ENCODE data around the gene GALNT2. TPM values are rescaled to one million over a fixed set of nuclear protein-coding genes. Genes with fewer than 3 reads are reported as not detected.

Gene GALNT2
- total RNA-seq, 2 donors from 2014 or later: 47.4 to 67.3 TPM

- Histone ChIP-seq H3K36me3 (no peaks in the 10 kb centered on the region), H3K9ac (ENCODE audit: low read depth in 2 of 2, low read length in 2 of 2) (no peak overlapping the region), H3K27ac (no peak overlapping the region), H3K27me3 (no peaks in the 10 kb centered on the region), H3K4me1 (peaks cover 12% of the 10 kb centered on the region), H3K4me3 (no peak overlapping the region), H3K9me3 (no peaks in the 10 kb centered on the region)
- TF ChIP-seq CTCF (IDR thresholded peaks at IDR 0.05): no peak
- DNase-seq: no peak
- intact Hi-C loops (cut with DNase I): no loop called here
Observed at GRCh38 chr1:230099465-230099864, 32.4 kb downstream of the GALNT2 start.

GRCh38 chr1:230100932-230101331, 33.9 kb downstream of the GALNT2 start:
- no peaks in the 10 kb centered on the region for H3K36me3 ChIP-seq
- TF ChIP-seq CTCF (IDR thresholded peaks at IDR 0.05): no peak
- no peaks in the 10 kb centered on the region for H3K27me3 ChIP-seq
- intact Hi-C loops (cut with DNase I): no loop called here
- H3K9me3 ChIP-seq: no peaks in the 10 kb centered on the region
- no peak overlapping the region for H3K9ac ChIP-seq (ENCODE audit: low read depth in 2 of 2, low read length in 2 of 2)
- DNase-seq: no peak
- H3K4me3 ChIP-seq: no peak overlapping the region
- peaks cover 25% of the 10 kb centered on the region for H3K4me1 ChIP-seq
- no peak overlapping the region for H3K27ac ChIP-seq

DNA sequence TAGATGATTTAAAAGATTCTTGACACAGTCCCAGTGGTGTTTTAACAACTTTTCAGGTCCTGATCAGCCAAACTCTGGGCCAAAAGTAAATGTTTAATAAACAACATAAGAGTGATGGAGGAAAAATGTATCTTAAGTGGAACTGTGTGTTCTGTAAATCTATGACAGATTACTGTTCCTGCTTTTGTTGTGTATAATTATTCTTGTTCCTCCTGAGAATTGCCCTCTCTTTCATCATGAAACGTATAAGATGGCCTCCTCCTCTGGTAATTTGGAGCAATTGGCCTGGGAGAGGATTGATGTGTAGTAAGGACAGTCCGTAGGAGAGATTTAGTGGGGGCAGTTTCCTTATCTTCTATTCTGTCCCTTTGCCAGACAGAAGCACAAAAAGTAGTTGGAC, 34.5 kb downstream of the GALNT2 start:
- H3K36me3 ChIP-seq: no peaks in the 10 kb centered on the region
- H3K9me3 ChIP-seq: no peaks in the 10 kb centered on the region
- H3K27ac ChIP-seq: no peak overlapping the region
- no peak for TF ChIP-seq CTCF (IDR thresholded peaks at IDR 0.05)
- no peak overlapping the region for H3K9ac ChIP-seq (ENCODE audit: low read depth in 2 of 2, low read length in 2 of 2)
- peaks cover 25% of the 10 kb centered on the region for H3K4me1 ChIP-seq
- no peaks in the 10 kb centered on the region for H3K27me3 ChIP-seq
- H3K4me3 ChIP-seq: no peak overlapping the region
- intact Hi-C loops (cut with DNase I): no loop called here
- no peak for DNase-seq

DNA sequence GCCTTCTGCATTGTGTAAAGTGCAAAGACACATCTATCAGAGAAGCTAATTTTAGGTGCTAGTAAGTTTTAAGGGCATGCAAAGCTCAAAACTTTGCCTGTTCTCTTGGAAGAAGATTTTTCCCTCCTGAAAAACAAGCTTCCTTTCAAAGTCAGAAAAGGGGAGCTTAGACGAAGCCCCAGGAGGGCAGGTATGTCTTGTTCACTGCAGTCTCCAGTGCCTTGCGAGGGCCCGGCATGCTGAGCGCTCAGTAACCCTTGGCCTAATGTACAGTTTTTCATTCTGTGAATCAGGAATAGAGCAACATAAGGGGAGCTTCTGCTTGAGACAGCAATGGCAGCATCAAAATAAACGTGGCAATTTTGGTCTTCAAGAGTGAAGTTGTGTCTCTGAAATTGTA, 35.0 kb downstream of the GALNT2 start:
- Histone ChIP-seq H3K27ac (no peak overlapping the region), H3K4me1 (peaks cover 25% of the 10 kb centered on the region), H3K4me3 (no peak overlapping the region), H3K9me3 (no peaks in the 10 kb centered on the region), H3K36me3 (no peaks in the 10 kb centered on the region), H3K9ac (ENCODE audit: low read depth in 2 of 2, low read length in 2 of 2) (no peak overlapping the region), H3K27me3 (no peaks in the 10 kb centered on the region)
- no peak for TF ChIP-seq CTCF (IDR thresholded peaks at IDR 0.05)
- intact Hi-C loops (cut with DNase I): no loop called here
- no peak for DNase-seq

DNA sequence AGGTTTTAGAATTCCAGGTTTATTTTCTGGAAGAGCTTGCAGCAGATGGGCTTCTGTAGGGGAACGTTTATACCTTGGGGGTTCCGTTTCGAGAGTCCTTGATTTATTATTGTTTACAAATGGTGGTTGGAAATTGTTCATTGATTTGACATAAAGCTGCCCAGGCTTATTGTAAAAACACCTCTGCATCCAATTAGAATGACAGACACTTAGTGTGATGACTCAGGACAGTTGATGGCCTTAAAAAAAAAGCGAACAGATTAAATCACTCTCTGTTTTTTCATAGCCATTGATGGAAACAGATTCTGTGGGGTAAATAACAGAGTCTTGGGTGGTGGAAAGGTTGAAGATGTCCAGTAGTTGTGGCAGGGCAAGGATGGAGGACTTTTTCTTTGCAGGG, 35.4 kb downstream of the GALNT2 start:
- no peak overlapping the region for H3K27ac ChIP-seq
- H3K9ac ChIP-seq (ENCODE audit: low read depth in 2 of 2, low read length in 2 of 2): no peak overlapping the region
- H3K4me3 ChIP-seq: no peak overlapping the region
- intact Hi-C loops (cut with DNase I): no loop called here
- no peaks in the 10 kb centered on the region for H3K36me3 ChIP-seq
- H3K27me3 ChIP-seq: no peaks in the 10 kb centered on the region
- no peaks in the 10 kb centered on the region for H3K9me3 ChIP-seq
- peaks cover 25% of the 10 kb centered on the region for H3K4me1 ChIP-seq
- DNase-seq: no peak
- TF ChIP-seq CTCF (IDR thresholded peaks at IDR 0.05): no peak

Measured in colonic mucosa (tissue), 4 donors.